Testis (tissue), 3 donors: ENCODE results near the gene BCKDK. TPM values are rescaled to one million over a fixed set of nuclear protein-coding genes. Genes with fewer than 3 reads are reported as not detected.
"Not testable (repeated sequence)": the region's sequence is repeated elsewhere in the genome, so short reads cannot be mapped to it uniquely, and the experiment has no call there.

Source experiments
- DNase-seq: peaks from one replicate; pipeline ENCODE4 v3.0.0-alpha.2; 2019
- H3K27ac ChIP-seq, 2 donors: fragments of 200-600 bp; sonication (generic); one replicate each; pipeline ENCODE4 v1.5.1; 2019
- H3K27me3 ChIP-seq: fragments of 200-600 bp; sonication (generic); one replicate; pipeline ENCODE4 v1.5.1; 2019
- H3K36me3 ChIP-seq: fragments of 200-600 bp; sonication (generic); one replicate; pipeline ENCODE4 v1.5.1; 2017; ENCODE audit warnings: low read depth; ENCODE audit errors: missing control alignments
- H3K4me1 ChIP-seq: fragments of 200-600 bp; sonication (generic); one replicate; pipeline ENCODE4 v1.5.1; 2019
- H3K4me3 ChIP-seq, 2 donors: fragments of 200-600 bp; sonication (generic); one replicate each; pipeline ENCODE4 v1.5.1; 2017 to 2019
- H3K9me3 ChIP-seq: fragments of 200-600 bp; sonication (generic); one replicate; pipeline ENCODE4 v1.5.1; 2017
- POLR2A ChIP-seq: fragments of 450-650 bp; IDR thresholded peaks from one replicate; pipeline ENCODE4 v1.6.1; 2017; ENCODE audit warnings: antibody characterized with exemption, mild to moderate bottlenecking, moderate library complexity
- WGBS, 2 donors: methylation state at CpG; one replicate each; pipeline ENCODE4 v1.1.5; 2018; 5-methylcytosine and 5-hydroxymethylcytosine counted together
- intact Hi-C: fragments of 100-400 bp; cut with DNase I; formaldehyde crosslinking; loops from one replicate; pipeline ENCODE4 v1.15.1; 2023; ENCODE audit warnings: low total_unique reads
- polyA plus RNA-seq: library from polyadenylated mRNA; stranded (reverse); fragments of 350-450 nt; fragmentation: Illumina TruSeq; extraction: RNeasy Lipid Tissue Mini Kit (QIAGEN cat#74804); gene quantifications from one replicate; pipeline ENCODE4 v1.2.3, GENCODE V29; 2014; ENCODE audit warnings: low read depth, low replicate concordance; ENCODE audit not compliant: insufficient read depth
- total RNA-seq, 2 donors: library from RNA; depleted of rRNA; stranded (reverse); fragments of >200 nt; gene quantifications; one replicate each; pipeline ENCODE4 v1.2.3, GENCODE V29; 2016
- TF ChIP-seq, protein P1 (sequence below), 3 experiments: fragments of 450-650 bp in 2 of 3; fragments of 200-600 bp in 1 of 3; sonication (generic) in 1 of 3; IDR thresholded peaks; one replicate each; pipeline ENCODE4 v1.5.1; 2016 to 2019; ENCODE audit warnings: antibody characterized with exemption in 3 of 3, mild to moderate bottlenecking in 2 of 3, moderate library complexity in 1 of 3

The BCKDK gene
- total and polyA plus RNA-seq, 3 donors from 2014 or later = 34.5 to 69.1 (median 68.8) TPM

DNA sequence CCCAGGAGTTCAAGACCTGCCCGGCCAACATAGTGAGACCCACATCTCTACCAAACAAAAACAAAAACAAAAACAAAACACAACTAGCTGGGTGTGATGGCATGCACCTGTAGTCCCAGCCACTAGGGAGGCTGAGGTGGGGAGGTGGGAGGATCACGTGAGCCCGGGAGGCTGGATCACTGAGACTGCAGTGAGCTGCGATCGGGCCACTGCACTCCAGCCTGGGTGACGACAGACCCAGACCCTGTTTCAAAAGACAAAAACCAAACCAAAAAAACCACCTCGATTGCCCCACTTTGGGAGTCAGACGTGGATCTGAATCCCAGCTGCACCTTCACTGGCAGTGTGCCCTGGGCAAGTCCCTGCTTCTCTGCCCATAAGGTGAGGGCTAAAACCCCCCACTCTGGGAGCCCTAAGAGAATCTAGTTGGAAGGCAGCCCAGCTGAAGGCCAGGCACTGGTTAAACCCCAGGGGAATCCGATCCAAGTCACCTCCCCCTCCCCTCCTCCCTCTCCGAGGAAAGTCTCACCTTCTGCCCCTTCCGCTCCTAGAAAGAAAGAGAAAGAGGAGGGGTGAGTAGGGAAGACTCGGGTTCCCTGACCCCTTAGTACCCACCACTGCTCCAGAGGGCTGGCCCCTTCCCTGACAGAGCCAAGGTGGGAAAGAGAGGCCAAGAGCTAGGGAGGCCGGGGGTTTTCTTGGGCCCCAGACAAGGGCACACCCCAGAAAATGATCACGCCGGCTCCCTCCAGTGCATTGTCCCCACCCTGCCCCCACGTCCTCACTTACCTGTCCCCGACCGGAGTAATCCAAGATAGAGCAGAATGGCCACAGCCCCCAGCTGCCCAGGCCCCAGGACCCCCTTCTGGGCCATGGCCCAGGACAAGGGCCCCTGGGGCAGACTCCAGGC lies 26.7 kb downstream of the BCKDK start:
- intact Hi-C loops = no loop called here
- peaks cover 5% of the 10 kb centered on the region for H3K36me3 ChIP-seq
- no peak for DNase-seq
- TF ChIP-seq, protein P1, sequence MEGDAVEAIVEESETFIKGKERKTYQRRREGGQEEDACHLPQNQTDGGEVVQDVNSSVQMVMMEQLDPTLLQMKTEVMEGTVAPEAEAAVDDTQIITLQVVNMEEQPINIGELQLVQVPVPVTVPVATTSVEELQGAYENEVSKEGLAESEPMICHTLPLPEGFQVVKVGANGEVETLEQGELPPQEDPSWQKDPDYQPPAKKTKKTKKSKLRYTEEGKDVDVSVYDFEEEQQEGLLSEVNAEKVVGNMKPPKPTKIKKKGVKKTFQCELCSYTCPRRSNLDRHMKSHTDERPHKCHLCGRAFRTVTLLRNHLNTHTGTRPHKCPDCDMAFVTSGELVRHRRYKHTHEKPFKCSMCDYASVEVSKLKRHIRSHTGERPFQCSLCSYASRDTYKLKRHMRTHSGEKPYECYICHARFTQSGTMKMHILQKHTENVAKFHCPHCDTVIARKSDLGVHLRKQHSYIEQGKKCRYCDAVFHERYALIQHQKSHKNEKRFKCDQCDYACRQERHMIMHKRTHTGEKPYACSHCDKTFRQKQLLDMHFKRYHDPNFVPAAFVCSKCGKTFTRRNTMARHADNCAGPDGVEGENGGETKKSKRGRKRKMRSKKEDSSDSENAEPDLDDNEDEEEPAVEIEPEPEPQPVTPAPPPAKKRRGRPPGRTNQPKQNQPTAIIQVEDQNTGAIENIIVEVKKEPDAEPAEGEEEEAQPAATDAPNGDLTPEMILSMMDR (IDR thresholded peaks at IDR 0.05) = no peak
- TF ChIP-seq POLR2A = no peak
- H3K4me3 ChIP-seq = no peak overlapping the region
- H3K9me3 ChIP-seq = no peaks in the 10 kb centered on the region
- no peaks in the 10 kb centered on the region for H3K27me3 ChIP-seq
- 44 to 48% methylated on average over 16 to 18 of the region's 18 CpGs for WGBS, 2 donors
- H3K27ac ChIP-seq = no peak overlapping the region
- H3K4me1 ChIP-seq = peaks cover 9% of the 10 kb centered on the region

DNA sequence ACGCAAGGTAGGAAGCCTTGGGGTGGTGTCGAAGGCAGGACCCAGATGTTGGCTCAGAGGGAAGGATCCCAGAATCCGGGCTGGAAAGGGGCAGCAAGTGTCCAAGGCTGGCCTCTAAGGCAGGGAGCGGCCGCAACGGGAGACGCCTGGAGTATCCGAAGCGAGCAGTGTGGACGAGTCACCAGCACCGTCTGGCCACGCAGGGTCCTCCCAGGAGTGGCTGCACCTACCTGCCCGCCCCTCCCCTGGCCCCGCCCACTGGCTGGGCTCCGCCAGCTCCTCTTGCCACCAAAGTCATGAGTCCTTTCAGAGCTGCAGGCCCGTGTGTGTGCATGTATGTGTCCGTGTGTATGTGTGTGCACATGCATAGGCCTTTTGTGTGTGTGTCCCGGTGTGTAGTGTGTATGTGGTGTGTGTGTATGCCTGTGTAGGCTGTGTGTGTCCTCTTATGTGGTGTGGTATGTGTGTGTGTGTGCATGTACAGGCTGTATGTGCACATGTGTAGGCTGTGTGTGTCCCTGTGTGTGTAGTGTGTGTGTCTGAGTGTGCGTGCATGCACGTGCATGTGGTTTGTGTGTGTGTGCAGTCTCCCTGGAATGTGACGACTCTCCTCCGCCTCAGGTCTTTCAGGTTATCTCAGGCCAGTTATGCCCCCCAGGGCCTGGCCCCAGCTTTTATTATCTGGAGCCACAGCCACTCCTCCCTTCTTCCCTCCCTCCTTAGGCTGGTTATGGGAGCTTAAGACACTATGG lies 27.5 kb downstream of the BCKDK start, which contains the start of gene PRSS8:
Gene PRSS8, minus strand, starts transcription at position 193 of the 752 bp plus-strand sequence. CDS start 229 bp downstream, outside the sequence.
- Histone ChIP-seq H3K36me3 (peaks cover 5% of the 10 kb centered on the region), H3K27me3 (no peaks in the 10 kb centered on the region), H3K4me1 (peaks cover 4% of the 10 kb centered on the region), H3K4me3 (no peak within 1 kb of the TSS), H3K9me3 (no peaks in the 10 kb centered on the region), H3K27ac (no peak within 1 kb of the TSS)
- WGBS, 2 donors = 71 to 78% methylated on average over 6 to 22 of the region's 22 CpGs
- no peak for TF ChIP-seq POLR2A
- TF ChIP-seq, protein P1 (IDR thresholded peaks at IDR 0.05) = no peak
- intact Hi-C loops = no loop called here
- DNase-seq = no peak

DNA sequence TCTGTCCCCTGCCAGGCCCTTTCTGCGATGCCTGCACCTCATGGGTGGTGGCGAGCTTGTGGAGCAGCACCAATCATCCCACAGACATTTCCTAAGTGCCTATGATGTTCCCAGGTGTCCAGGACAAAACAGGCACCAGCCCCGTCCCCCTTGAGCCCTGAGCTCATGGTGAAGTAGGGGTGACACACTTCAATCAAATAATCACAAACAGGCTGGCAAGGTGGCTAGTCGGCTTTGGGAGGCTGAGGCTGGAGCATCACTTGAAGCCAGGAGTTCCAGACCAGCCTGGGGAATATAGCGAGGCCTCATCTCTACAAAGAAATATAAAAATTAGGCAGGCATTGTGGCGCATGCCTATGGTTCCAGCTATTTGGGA lies 28.1 kb downstream of the BCKDK start:
- Histone ChIP-seq H3K9me3 (no peaks in the 10 kb centered on the region), H3K27ac (no peak overlapping the region), H3K4me3 (no peak overlapping the region), H3K4me1 (peaks cover 7% of the 10 kb centered on the region), H3K36me3 (peaks cover 4% of the 10 kb centered on the region), H3K27me3 (no peaks in the 10 kb centered on the region)
- 89 to 94% methylated on average over 6 of the region's 6 CpGs for WGBS, 2 donors
- intact Hi-C loops = no loop called here
- no peak for DNase-seq
- TF ChIP-seq POLR2A = no peak
- TF ChIP-seq, protein P1 (IDR thresholded peaks at IDR 0.05) = no peak

DNA sequence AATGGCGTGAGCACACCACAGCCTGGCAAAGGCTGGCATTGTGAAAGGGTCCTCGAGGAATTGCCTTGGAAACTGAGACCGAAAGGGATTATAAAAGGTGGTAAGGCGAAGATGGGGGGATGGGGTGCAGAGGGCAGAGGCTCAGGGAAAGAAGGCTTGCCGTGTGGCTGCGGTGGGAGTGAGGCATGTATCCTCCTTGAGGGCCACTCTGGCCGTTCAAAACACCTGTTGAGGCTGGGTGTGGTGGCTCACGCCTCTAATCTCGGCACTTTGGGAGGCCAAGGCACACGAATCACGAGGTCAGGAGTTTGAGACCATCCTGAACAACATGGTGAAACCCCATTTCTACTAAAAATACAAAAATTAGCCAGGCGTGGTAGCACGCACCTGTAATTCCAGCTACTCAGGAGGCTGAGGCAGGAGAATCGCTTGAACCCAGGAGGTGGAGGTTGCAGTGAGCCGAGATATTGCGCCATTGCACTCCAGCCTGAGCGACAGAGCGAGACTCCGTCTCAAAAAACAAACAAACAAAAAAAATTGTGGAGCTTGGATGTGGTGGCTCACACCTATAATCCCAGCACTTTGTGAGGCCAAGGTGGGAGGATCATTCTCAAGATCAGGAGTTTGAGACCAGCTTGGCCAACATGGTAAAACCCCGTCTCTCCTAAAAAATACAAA lies 28.8 kb downstream of the BCKDK start:
- 91 to 95% methylated on average over 20 of the region's 20 CpGs for WGBS, 2 donors
- DNase-seq, intact Hi-C loops: not testable (repeated sequence)

More for the DNA sequence above, 28.8 kb downstream of the BCKDK start:
- H3K27ac ChIP-seq, H3K27me3 ChIP-seq, H3K36me3 ChIP-seq, H3K4me3 ChIP-seq, H3K9me3 ChIP-seq: not testable (repeated sequence)
- peaks cover 14% of the 10 kb centered on the region for H3K4me1 ChIP-seq
